ENCODE measurements around the gene NUDT9.

Gene NUDT9

DNA sequence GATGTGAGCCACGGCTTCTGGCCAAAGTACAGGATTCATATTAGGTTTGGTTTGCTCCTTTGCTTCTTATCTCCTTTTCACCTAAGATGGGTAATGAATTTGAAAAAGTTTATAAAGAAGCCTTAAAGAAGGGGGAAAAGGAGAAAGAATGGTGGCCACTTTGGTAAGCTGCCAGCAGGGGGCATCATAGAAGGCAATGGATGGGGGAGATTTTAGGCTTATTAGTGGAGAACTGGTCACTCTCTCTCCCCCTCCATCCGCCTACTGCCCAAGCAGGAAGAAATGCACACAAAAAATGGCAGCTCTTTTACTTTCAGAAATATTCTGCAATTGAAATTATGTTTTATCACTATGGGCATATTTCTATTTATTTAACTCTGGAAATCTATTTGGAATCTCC lies 74.8 kb downstream of the NUDT9 start:
- H3K27ac ChIP-seq, result no peak overlapping the region
- no peak for TF ChIP-seq ZFX (IDR thresholded peaks at IDR 0.05)
- TF ChIP-seq, protein P1, sequence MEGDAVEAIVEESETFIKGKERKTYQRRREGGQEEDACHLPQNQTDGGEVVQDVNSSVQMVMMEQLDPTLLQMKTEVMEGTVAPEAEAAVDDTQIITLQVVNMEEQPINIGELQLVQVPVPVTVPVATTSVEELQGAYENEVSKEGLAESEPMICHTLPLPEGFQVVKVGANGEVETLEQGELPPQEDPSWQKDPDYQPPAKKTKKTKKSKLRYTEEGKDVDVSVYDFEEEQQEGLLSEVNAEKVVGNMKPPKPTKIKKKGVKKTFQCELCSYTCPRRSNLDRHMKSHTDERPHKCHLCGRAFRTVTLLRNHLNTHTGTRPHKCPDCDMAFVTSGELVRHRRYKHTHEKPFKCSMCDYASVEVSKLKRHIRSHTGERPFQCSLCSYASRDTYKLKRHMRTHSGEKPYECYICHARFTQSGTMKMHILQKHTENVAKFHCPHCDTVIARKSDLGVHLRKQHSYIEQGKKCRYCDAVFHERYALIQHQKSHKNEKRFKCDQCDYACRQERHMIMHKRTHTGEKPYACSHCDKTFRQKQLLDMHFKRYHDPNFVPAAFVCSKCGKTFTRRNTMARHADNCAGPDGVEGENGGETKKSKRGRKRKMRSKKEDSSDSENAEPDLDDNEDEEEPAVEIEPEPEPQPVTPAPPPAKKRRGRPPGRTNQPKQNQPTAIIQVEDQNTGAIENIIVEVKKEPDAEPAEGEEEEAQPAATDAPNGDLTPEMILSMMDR (conservative IDR thresholded peaks at IDR 0.05), result peak; percentile 40

- TF ChIP-seq, protein P1 (conservative IDR thresholded peaks at IDR 0.05), result no peak
- TF ChIP-seq ZFX (IDR thresholded peaks at IDR 0.05), result no peak
- H3K27ac ChIP-seq, result peak overlapping the region; percentile 29
These were observed 75.2 kb downstream of the NUDT9 start for GRCh38 chr4:87497578-87497977.

DNA sequence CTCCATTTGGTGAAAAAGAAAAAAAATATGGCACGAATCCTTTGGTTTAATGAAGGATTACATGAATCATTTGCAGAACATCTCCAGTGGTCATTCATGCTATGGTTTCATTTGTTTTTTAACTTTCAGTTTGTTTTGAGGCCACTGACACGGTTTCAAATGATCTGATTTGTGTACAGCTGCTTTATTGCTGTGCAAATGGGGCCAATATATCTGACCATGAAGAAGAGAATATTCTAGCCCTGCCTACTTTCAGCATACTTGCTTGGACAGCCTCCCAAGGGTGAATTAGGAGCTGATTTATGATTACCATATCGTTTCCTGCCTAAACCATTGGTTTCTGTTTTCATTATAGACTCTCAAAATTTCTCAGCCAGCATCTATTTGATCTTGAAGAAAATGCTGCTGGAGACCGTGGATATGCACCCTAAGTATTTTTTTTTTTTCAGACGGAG lies 76.1 kb downstream of the NUDT9 start:
- peak overlapping the region; percentile 70 for H3K27ac ChIP-seq
- TF ChIP-seq, protein P1 (conservative IDR thresholded peaks at IDR 0.05), result no peak
- TF ChIP-seq ZFX (IDR thresholded peaks at IDR 0.05), result no peak

DNA sequence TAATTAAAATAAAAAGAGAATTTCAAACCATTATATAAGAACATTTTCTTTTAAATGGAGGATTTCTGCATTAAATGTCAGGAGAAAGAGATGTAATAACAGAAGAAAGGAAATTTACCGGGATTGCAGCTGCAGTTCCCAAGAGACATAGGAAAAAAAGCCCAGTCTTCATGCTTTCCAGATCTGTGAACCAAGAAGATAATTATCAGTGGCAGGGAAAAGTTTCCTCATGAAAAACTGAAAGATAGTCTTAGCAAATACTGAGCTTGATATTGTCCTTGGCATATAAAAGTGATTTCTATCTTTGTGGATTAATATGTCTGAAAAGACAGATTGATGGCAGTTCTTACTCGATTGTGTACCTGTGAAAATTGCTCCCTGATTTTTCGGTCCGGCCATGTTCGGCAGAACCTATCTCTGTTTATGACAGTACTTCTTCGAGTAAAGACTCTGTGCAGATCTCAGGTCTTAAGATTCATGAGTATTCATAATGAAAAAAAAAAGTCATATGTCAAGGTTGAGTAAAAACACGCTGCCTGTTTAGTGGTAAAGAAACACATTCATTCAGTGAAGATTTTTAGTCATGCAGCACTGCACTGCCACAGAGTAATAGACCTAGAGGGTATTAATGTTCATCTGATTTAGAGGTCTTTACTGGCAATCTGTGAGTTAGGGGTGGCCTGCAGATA lies 77.2 kb downstream of the NUDT9 start:
- H3K27ac ChIP-seq, result peak overlapping the region; percentile 27; the same call in 1 of the 2 replicates

DNA sequence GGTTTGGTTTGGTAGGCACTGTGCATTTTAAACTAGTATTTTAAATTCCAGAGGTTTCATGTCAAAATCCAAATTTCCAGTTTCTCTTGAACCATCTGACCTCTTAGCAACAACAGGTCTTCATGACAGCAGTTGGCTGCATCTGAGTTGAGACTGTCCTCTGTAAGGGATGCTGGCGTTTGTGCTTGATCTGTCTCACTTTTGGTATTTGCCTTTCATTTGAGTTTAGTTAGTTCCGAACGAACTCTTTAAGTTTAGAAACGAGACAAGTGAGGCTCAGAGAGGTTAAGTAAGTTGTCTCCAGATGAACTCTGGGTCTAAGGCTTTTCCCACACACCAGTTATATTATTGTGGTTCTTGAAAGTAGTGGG lies 77.7 kb downstream of the NUDT9 start:
- TF ChIP-seq ZFX (IDR thresholded peaks at IDR 0.05), result no peak
- TF ChIP-seq, protein P1 (conservative IDR thresholded peaks at IDR 0.05), result no peak
- peak overlapping the region; percentile 27; the same call in 1 of the 2 replicates for H3K27ac ChIP-seq

More for the DNA sequence above, 77.2 kb downstream of the NUDT9 start:
- TF ChIP-seq, protein P1 (conservative IDR thresholded peaks at IDR 0.05), result no peak
- TF ChIP-seq ZFX (IDR thresholded peaks at IDR 0.05), result no peak

DNA sequence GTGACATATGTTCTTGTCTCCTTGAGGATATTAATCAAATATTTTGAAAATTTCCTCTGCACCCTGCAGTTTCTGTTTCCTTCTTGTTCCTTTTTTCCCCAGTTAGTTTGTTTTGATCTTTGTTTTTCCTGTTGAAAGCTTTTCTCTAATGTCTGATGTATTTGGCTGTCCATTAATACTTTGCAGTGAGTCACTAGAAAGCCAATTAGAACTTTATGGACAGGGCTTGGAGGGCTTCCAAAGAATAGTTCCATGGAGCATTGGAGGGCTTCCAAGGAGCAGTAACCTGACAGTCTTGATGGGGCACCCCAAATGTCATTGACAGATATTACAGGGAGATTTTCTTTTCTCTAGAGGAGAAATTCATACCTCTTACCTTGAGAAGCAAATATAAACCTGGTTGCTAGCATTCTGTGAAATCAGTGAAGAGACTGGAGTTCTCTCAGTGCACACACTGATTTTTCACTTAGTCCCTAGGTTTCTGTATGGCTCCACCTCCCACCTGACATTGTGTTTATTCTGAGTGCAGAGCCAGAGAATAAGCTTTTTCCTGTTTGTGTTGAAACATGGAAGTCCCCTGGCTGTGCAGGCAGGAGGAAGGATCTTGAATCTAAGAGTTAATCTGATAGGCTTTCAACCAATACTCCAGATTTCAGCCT lies 80.3 kb downstream of the NUDT9 start:
- TF ChIP-seq ZFX (IDR thresholded peaks at IDR 0.05), result no peak
- TF ChIP-seq, protein P1 (conservative IDR thresholded peaks at IDR 0.05), result no peak
- H3K27ac ChIP-seq, result peak overlapping the region; percentile 51; the same call in 1 of the 2 replicates

DNA sequence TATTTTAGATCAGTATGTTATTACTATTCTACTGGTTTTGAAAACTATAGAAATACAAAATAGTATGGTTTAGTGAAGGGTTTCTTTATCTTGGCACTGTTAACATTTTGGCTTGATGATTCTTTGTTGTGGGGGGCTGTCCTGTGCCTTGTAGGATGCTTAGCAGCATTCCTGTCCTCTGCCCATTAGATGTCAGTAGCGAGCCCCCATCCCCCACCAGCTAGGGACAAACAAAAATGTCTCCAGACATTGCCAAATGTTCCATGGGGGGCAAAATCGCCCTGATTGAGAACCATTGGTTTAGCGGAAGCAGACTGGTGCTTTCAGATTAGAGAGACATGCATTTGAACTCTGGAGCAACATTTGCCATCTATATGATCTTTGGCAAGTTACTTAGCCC lies 83.5 kb downstream of the NUDT9 start:
- TF ChIP-seq, protein P1 (conservative IDR thresholded peaks at IDR 0.05), result peak; percentile 29
- TF ChIP-seq ZFX (IDR thresholded peaks at IDR 0.05), result no peak

More for the DNA sequence above, 83.5 kb downstream of the NUDT9 start:
- H3K27ac ChIP-seq, result no peak overlapping the region

Measured in C4-2B (cell line).